ENCODE results near the gene CCDC68. TPM values are rescaled to one million over a fixed set of nuclear protein-coding genes. Genes with fewer than 3 reads are reported as not detected.
"Not testable (repeated sequence)": the region's sequence is repeated elsewhere in the genome, so short reads cannot be mapped to it uniquely, and the experiment has no call there.

Gene CCDC68
- total and polyA plus RNA-seq, 2 experiments from 2014 or later: 0.04 to 1.3 TPM

DNA sequence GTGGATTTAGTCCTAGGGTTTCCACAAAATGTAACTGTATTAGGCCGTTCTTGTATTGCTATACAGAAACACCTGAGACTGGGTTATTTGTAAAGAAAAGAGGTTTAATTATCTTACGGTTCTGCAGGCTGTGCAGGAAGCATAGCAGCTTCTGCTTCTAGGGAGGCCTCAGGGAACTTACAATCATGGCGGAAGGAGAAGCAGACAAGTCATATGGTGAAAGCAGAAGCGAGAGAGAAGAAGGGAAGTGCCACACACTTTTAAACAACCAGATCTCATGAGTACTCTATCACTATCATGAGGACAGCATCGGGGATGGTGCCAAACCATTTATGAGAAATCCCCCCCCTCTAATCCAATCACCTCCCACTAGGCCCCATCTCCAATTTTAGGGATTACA is 9.5 kb upstream of the CCDC68 start:
- Histone ChIP-seq H3K27me3 (no peaks in the 10 kb centered on the region), H3K4me1 (ENCODE audit: low read depth) (no peaks in the 10 kb centered on the region), H3K36me3 (no peaks in the 10 kb centered on the region), H3K27ac (no peak overlapping the region), H3K4me3 (no peak overlapping the region), H3K9me3 (ENCODE audit: low read depth) (no peaks in the 10 kb centered on the region)
- no peak for DNase-seq (ENCODE audit: low read depth in 1 of 2, low spot score in 1 of 2)
- TF ChIP-seq, protein P1, sequence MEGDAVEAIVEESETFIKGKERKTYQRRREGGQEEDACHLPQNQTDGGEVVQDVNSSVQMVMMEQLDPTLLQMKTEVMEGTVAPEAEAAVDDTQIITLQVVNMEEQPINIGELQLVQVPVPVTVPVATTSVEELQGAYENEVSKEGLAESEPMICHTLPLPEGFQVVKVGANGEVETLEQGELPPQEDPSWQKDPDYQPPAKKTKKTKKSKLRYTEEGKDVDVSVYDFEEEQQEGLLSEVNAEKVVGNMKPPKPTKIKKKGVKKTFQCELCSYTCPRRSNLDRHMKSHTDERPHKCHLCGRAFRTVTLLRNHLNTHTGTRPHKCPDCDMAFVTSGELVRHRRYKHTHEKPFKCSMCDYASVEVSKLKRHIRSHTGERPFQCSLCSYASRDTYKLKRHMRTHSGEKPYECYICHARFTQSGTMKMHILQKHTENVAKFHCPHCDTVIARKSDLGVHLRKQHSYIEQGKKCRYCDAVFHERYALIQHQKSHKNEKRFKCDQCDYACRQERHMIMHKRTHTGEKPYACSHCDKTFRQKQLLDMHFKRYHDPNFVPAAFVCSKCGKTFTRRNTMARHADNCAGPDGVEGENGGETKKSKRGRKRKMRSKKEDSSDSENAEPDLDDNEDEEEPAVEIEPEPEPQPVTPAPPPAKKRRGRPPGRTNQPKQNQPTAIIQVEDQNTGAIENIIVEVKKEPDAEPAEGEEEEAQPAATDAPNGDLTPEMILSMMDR (IDR thresholded peaks at IDR 0.05; ENCODE audit: low read depth, low read length): no peak

DNA sequence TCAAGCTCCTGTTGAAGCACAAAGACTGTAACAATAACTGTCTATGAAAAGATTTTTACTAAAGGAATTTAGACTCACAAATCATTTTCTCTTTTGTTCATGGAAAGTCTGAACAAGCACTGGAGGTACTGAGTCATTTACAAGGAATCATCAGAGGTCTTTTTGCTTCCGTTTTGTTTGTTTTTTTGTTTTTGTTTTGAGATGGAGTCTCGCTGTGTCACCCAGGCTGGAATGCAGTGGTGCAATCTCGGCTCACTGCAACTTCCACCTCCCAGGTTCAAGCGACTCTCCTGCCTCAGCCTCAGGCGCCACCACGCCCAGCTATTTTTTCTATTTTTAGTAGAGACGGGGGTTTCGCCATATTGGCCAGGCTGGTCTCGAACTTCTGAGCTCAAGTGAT is 9.0 kb upstream of the CCDC68 start:
- not testable (repeated sequence) for H3K36me3 ChIP-seq; H3K4me3 ChIP-seq; H3K4me1 ChIP-seq (ENCODE audit: low read depth); H3K27ac ChIP-seq; H3K9me3 ChIP-seq (ENCODE audit: low read depth); H3K27me3 ChIP-seq
- DNase-seq (ENCODE audit: low read depth in 1 of 2, low spot score in 1 of 2): peak in 1 of 2 donors; percentile 56

DNA sequence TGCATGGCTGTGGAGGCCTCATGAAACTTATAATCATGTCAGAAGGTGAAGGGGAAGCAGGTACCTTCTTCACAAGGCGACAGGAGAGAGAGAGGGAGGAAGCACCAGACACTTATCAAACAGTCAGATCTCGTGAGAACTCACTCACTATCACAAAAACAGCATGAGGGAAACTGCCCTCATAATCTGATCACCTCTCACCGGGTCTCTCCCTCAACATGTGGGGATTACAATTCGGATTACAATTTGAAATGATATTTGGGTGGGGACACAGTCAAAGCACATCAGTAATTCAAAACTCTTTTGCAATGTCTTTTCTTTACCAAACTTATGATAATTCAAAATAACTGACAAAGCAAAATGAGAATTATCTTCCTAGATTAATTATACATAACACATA is 8.5 kb upstream of the CCDC68 start:
- Histone ChIP-seq H3K27me3 (no peaks in the 10 kb centered on the region), H3K27ac (no peak overlapping the region), H3K4me3 (no peak overlapping the region), H3K36me3 (no peaks in the 10 kb centered on the region), H3K9me3 (ENCODE audit: low read depth) (no peaks in the 10 kb centered on the region), H3K4me1 (ENCODE audit: low read depth) (no peaks in the 10 kb centered on the region)
- TF ChIP-seq, protein P1 (IDR thresholded peaks at IDR 0.05; ENCODE audit: low read depth, low read length): no peak
- no peak for DNase-seq (ENCODE audit: low read depth in 1 of 2, low spot score in 1 of 2)

DNA sequence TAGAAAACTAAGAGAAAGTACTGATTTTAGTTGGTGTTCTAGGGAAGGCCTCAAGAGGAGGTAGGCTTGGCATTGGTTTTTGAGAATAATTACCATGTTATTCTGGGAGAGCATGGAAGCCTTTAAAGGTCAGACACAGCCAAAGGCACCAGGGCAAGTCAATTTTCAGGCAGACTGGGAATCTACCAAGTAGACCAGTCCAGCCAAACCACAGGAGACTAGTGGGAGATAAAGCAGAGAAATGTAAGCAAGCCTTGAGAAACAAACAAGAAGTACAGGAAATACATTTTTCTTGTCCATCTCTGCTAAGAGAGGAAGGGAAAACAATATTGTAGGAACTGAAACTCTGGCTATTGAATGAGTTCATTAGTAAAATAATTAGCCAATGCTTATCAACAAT is 5.5 kb upstream of the CCDC68 start:
- Histone ChIP-seq H3K27ac (no peak overlapping the region), H3K27me3 (peaks cover under 1% of the 10 kb centered on the region), H3K9me3 (ENCODE audit: low read depth) (no peaks in the 10 kb centered on the region), H3K4me3 (no peak overlapping the region), H3K36me3 (no peaks in the 10 kb centered on the region), H3K4me1 (ENCODE audit: low read depth) (no peaks in the 10 kb centered on the region)
- TF ChIP-seq, protein P1 (IDR thresholded peaks at IDR 0.05; ENCODE audit: low read depth, low read length): no peak
- DNase-seq (ENCODE audit: low read depth in 1 of 2, low spot score in 1 of 2): peak in 1 of 2 donors; percentile 72

DNA sequence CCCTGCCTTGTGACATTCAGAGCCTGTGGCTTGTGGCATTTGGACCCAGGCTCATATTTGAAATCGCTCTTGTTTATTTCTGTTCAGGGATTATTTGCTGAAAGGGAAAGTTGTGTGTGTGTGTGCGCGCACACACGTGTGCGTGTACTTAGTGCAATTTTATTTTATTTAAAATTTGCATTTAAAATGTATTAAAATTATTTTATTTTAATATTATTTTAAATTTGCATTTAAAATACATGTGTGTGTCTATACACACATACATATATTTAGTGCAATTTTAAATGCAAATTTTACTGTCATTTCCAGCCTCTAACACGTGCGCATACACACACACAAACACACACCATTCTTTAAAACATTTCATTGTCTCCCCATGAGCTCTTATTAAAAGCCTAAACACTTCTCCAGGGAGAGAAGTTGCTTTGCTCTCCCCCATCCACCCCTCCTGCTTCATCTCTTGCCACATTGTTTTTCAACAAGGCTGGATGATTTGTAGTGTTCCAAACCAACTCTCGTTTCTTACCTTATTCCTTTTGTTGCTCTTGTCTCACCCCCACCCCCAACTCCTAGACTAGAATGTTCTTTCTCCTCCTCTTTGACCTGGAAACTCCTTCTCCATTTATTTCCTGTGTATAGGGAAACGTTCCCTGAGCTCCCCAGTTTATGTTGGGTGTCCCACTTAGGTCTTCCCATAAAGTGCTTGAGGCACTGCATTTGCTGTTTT is 3.8 kb upstream of the CCDC68 start:
- H3K9me3 ChIP-seq (ENCODE audit: low read depth): no peaks in the 10 kb centered on the region
- peaks cover 14% of the 10 kb centered on the region for H3K27me3 ChIP-seq
- H3K4me1 ChIP-seq (ENCODE audit: low read depth): no peaks in the 10 kb centered on the region
- DNase-seq (ENCODE audit: low read depth in 1 of 2, low spot score in 1 of 2): no peak
- no peak overlapping the region for H3K27ac ChIP-seq
- no peaks in the 10 kb centered on the region for H3K36me3 ChIP-seq
- H3K4me3 ChIP-seq: no peak overlapping the region
- TF ChIP-seq, protein P1 (IDR thresholded peaks at IDR 0.05; ENCODE audit: low read depth, low read length): no peak

DNA sequence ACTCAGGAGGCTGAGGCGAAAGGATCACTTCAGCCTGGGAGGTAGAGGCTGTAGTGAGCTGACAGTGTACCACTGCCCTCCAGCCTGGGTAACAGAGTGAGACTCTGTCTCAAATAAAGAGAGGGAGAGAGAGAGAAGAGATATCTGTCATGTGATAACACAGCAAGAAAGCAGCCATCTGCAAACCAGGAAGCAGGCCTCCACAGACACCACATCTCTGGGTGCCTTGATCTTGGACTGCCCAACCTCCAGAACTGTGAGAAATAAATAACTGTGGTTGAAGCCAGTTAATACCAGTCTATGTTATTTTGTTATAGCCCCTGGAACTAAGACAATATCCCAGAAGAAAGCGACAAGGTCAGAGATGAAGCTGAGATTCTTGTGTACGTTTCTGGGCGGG is 2.6 kb upstream of the CCDC68 start:
- TF ChIP-seq, protein P1 (IDR thresholded peaks at IDR 0.05; ENCODE audit: low read depth, low read length): no peak
- H3K27me3 ChIP-seq: peaks cover 17% of the 10 kb centered on the region
- no peak overlapping the region for H3K27ac ChIP-seq

More for the DNA sequence above, 2.6 kb upstream of the CCDC68 start:
- Histone ChIP-seq H3K4me1 (ENCODE audit: low read depth) (no peaks in the 10 kb centered on the region), H3K9me3 (ENCODE audit: low read depth) (no peaks in the 10 kb centered on the region), H3K36me3 (no peaks in the 10 kb centered on the region), H3K4me3 (no peak overlapping the region)
- no peak for DNase-seq (ENCODE audit: low read depth in 1 of 2, low spot score in 1 of 2)

All from cardiac muscle cell (in vitro differentiated cells and primary cell).